H9 (cell line): ENCODE data around the gene ATXN7. TPM values are rescaled to one million over a fixed set of nuclear protein-coding genes. Genes with fewer than 3 reads are reported as not detected.
A peak's percentile ranks its signal among the peaks of the same experiment; 100 is the strongest.

ENCODE experiments used
- DNase-seq: peaks from one replicate; pipeline ENCODE4 v3.0.0-alpha.2; 2017
- H2AFZ ChIP-seq: one replicate; pipeline ENCODE4 v1.6.1; 2013; ENCODE audit warnings: mild to moderate bottlenecking, low read length, control low read depth, moderate library complexity
- H2AK5ac ChIP-seq: 2 replicates; pipeline ENCODE4 v1.6.1; 2013; ENCODE audit warnings: low read length, control low read depth, mixed read lengths; ENCODE audit not compliant: insufficient read length
- H2BK120ac ChIP-seq: one replicate; pipeline ENCODE4 v1.6.1; 2013; ENCODE audit warnings: low read depth, mild to moderate bottlenecking, low read length, control low read depth, inconsistent platforms; ENCODE audit not compliant: poor library complexity, severe bottlenecking
- H2BK12ac ChIP-seq: 2 replicates; pipeline ENCODE4 v1.6.1; 2013; ENCODE audit warnings: low read length, control low read depth, mixed read lengths, low read depth; ENCODE audit not compliant: insufficient read length
- H2BK15ac ChIP-seq: 2 replicates; pipeline ENCODE4 v1.6.1; 2013; ENCODE audit warnings: low read depth, low read length, control low read depth
- H2BK20ac ChIP-seq: one replicate; pipeline ENCODE4 v1.6.1; 2013; ENCODE audit warnings: low read depth, mild to moderate bottlenecking, low read length, control low read depth, inconsistent platforms; ENCODE audit not compliant: poor library complexity, severe bottlenecking
- H2BK5ac ChIP-seq: 2 replicates; pipeline ENCODE4 v1.6.1; 2013; ENCODE audit warnings: low read length, control low read depth, mixed read lengths; ENCODE audit not compliant: insufficient read length
- H3K14ac ChIP-seq: 2 replicates; pipeline ENCODE4 v1.6.1; 2013; ENCODE audit warnings: low read length, control low read depth; ENCODE audit not compliant: insufficient read depth
- H3K18ac ChIP-seq: 2 replicates; pipeline ENCODE4 v1.6.1; 2013; ENCODE audit warnings: low read depth, mild to moderate bottlenecking, mixed read lengths, low read length, control low read depth; ENCODE audit not compliant: insufficient read length
- H3K23ac ChIP-seq: 2 replicates; pipeline ENCODE4 v1.6.1; 2013; ENCODE audit warnings: low read length, control low read depth, mixed read lengths, low read depth; ENCODE audit not compliant: insufficient read length
- H3K23me2 ChIP-seq: 2 replicates; pipeline ENCODE4 v1.6.1; 2013; ENCODE audit warnings: low read depth, mild to moderate bottlenecking, mixed read lengths, low read length, control low read depth; ENCODE audit not compliant: insufficient read length, poor library complexity, severe bottlenecking
- H3K27ac ChIP-seq: 2 replicates; pipeline ENCODE4 v1.5.1; 2013; ENCODE audit warnings: low read length, control low read depth, mixed read lengths, low read depth; ENCODE audit not compliant: insufficient read length
- H3K27me3 ChIP-seq: 2 replicates; pipeline ENCODE4 v1.6.1; 2013; ENCODE audit warnings: low read length, control low read depth, inconsistent platforms; ENCODE audit not compliant: insufficient read depth
- H3K4ac ChIP-seq: 2 replicates; pipeline ENCODE4 v1.6.1; 2013; ENCODE audit warnings: low read depth, mild to moderate bottlenecking, control low read depth, inconsistent platforms, low read length, moderate library complexity
- H3K4me1 ChIP-seq: 2 replicates; pipeline ENCODE4 v1.6.1; 2013; ENCODE audit warnings: low read length, control low read depth, inconsistent platforms; ENCODE audit not compliant: insufficient read depth
- H3K4me2 ChIP-seq: 2 replicates; pipeline ENCODE4 v1.6.1; 2013; ENCODE audit warnings: low read length, control low read depth, mixed read lengths; ENCODE audit not compliant: insufficient read length, insufficient read depth
- H3K56ac ChIP-seq: 2 replicates; pipeline ENCODE4 v1.6.1; 2013; ENCODE audit warnings: low read depth, mild to moderate bottlenecking, mixed read lengths, low read length, control low read depth; ENCODE audit not compliant: insufficient read length
- H3K79me1 ChIP-seq: 2 replicates; pipeline ENCODE4 v1.6.1; 2013; ENCODE audit warnings: low read depth, mild to moderate bottlenecking, moderate library complexity, low read length, control low read depth, inconsistent platforms; ENCODE audit not compliant: insufficient read depth, poor library complexity, severe bottlenecking
- H3K79me2 ChIP-seq: 2 replicates; pipeline ENCODE4 v1.6.1; 2013; ENCODE audit warnings: low read length, control low read depth, inconsistent platforms; ENCODE audit not compliant: insufficient read depth
- H3K9ac ChIP-seq: 2 replicates; pipeline ENCODE4 v1.6.1; 2013; ENCODE audit warnings: low read length, control low read depth, mixed read lengths; ENCODE audit not compliant: insufficient read length; ENCODE audit errors: extremely low read depth
- H3K9me3 ChIP-seq: one replicate; pipeline ENCODE4 v1.6.1; 2013; ENCODE audit warnings: low read depth, low read length, inconsistent platforms; ENCODE audit not compliant: control insufficient read depth
- H3T11ph ChIP-seq: one replicate; pipeline ENCODE4 v1.6.1; 2013; ENCODE audit warnings: mild to moderate bottlenecking, low read length, control low read depth, inconsistent platforms
- H4K20me1 ChIP-seq: one replicate; pipeline ENCODE4 v1.6.1; 2013; ENCODE audit not compliant: control insufficient read depth, insufficient read length, insufficient read depth
- H4K5ac ChIP-seq: 2 replicates; pipeline ENCODE4 v1.6.1; 2013; ENCODE audit warnings: low read depth, mild to moderate bottlenecking, mixed read lengths, low read length, control low read depth; ENCODE audit not compliant: insufficient read length
- H4K8ac ChIP-seq: replicated peaks from 2 replicates; pipeline ENCODE4 v1.6.1; 2013; ENCODE audit warnings: low read length, control low read depth, mixed read lengths, low read depth; ENCODE audit not compliant: insufficient read length
- H4K91ac ChIP-seq: 2 replicates; pipeline ENCODE4 v1.6.1; 2013; ENCODE audit warnings: low read depth, mild to moderate bottlenecking, moderate library complexity, mixed read lengths, low read length, control low read depth; ENCODE audit not compliant: insufficient read length
- H3K27ac Mint-ChIP-seq, 3 experiments: 2 replicates in 2 of 3; 3 replicates in 1 of 3; pipeline ENCODE4 v1.8.0; 2020 to 2021; ENCODE audit warnings: mixed read lengths in 3 of 3, mild to moderate bottlenecking in 1 of 3, moderate library complexity in 1 of 3
- H3K27me3 Mint-ChIP-seq: 2 replicates; pipeline ENCODE4 v1.8.0; 2021; ENCODE audit warnings: low read depth, mild to moderate bottlenecking, moderate library complexity, mixed read lengths
- H3K36me3 Mint-ChIP-seq, 3 experiments: 2 replicates in 2 of 3; 3 replicates in 1 of 3; pipeline ENCODE4 v1.8.0; 2020 to 2021; ENCODE audit warnings: low read depth in 3 of 3, mixed read lengths in 3 of 3; ENCODE audit not compliant: insufficient read depth in 1 of 3
- H3K4me1 Mint-ChIP-seq, 2 experiments: 2 replicates each; pipeline ENCODE4 v1.8.0; 2020; ENCODE audit warnings: mixed read lengths in 2 of 2
- H3K4me3 Mint-ChIP-seq, 2 experiments: 2 replicates in 1 of 2; 3 replicates in 1 of 2; pipeline ENCODE4 v1.8.0; 2020 to 2021; ENCODE audit warnings: mild to moderate bottlenecking in 2 of 2, mixed read lengths in 2 of 2, moderate library complexity in 1 of 2
- H3K9me3 Mint-ChIP-seq, 2 experiments: 2 replicates in 1 of 2; 3 replicates in 1 of 2; pipeline ENCODE4 v1.8.0; 2020; ENCODE audit warnings: mild to moderate bottlenecking in 2 of 2, mixed read lengths in 2 of 2, moderate library complexity in 1 of 2
- CTCF ChIP-seq: fragments of 200-600 bp; sonication (generic); conservative IDR thresholded peaks from 3 replicates; pipeline ENCODE4 v1.8.0; 2021; ENCODE audit warnings: antibody characterized with exemption, mild to moderate bottlenecking
- WGBS: extraction: QIAGEN DNeasy Blood & Tissue Kit; methylation state at CpG from one replicate; pipeline ENCODE4 v1.1.7; 2013; ENCODE audit warnings: missing lambda C conversion rate, low lambda C conversion rate, mixed read lengths; ENCODE audit not compliant: insufficient read length; ENCODE audit errors: extremely low coverage; 5-methylcytosine and 5-hydroxymethylcytosine counted together
- total RNA-seq: library from RNA; stranded (reverse); gene quantifications from 2 replicates; pipeline ENCODE4 v1.2.1, GENCODE V29; 2021

The ATXN7 gene
- total RNA-seq, 1 experiment from 2014 or later: 21.5 TPM

- H3K56ac ChIP-seq: no peak overlapping the region
- no CpG with 5 or more reads among the region's 4 CpGs for WGBS
- Mint-ChIP-seq H3K27me3 (peaks cover 5% of the 10 kb centered on the region), H3K9me3 (no peaks in the 10 kb centered on the region; a peak in 1 of 5 replicates), H3K27ac (peak overlapping the region in 2 of 3 experiments; percentile 13 to 88; a peak in 5 of 7 replicates), H3K36me3 (no peaks in the 10 kb centered on the region), H3K4me3 (peak overlapping the region in 1 of 2 experiments; percentile 0; a peak in 2 of 5 replicates), H3K4me1 (peaks cover 51 to 52% of the 10 kb centered on the region in 2 experiments)
- H3K9ac ChIP-seq: no peak overlapping the region
- no peak overlapping the region for H3K14ac ChIP-seq
- H2BK5ac ChIP-seq: no peak overlapping the region
- H2BK12ac ChIP-seq: no peak overlapping the region
- H2BK20ac ChIP-seq: no peak overlapping the region
- H3K27me3 ChIP-seq: no peaks in the 10 kb centered on the region
- H3K79me2 ChIP-seq: no peaks in the 10 kb centered on the region
- H2AFZ ChIP-seq: no peak overlapping the region
- DNase-seq: peak; percentile 51
- H4K91ac ChIP-seq: no peak overlapping the region
- H2AK5ac ChIP-seq: no peak overlapping the region
- H2BK120ac ChIP-seq: no peak overlapping the region
- no peak overlapping the region for H4K8ac ChIP-seq
- H3K23me2 ChIP-seq: no peaks in the 10 kb centered on the region
- H3K4me1 ChIP-seq: peaks cover 14% of the 10 kb centered on the region; the same call in 1 of the 2 replicates
- no peaks in the 10 kb centered on the region for H3K79me1 ChIP-seq
- no peak overlapping the region for H3K23ac ChIP-seq
- H4K5ac ChIP-seq: no peak overlapping the region
- H3T11ph ChIP-seq: no peak overlapping the region
- no peak overlapping the region for H3K27ac ChIP-seq
- H3K4me2 ChIP-seq: no peak overlapping the region
- H4K20me1 ChIP-seq: no peaks in the 10 kb centered on the region
- H3K4ac ChIP-seq: no peak overlapping the region
- H2BK15ac ChIP-seq: no peak overlapping the region
- H3K9me3 ChIP-seq: no peaks in the 10 kb centered on the region
- TF ChIP-seq CTCF: no peak
- H3K18ac ChIP-seq: no peak overlapping the region
These were observed 186.2 kb downstream of the ATXN7 start for GRCh38 chr3:64049832-64050231.

Other genes with a start within 250 kb of the ATXN7 start
- not detected in 2 replicates for gene SNTN, start 211.2 kb upstream of the ATXN7 start, total RNA-seq
- not detected in 2 replicates for gene C3orf49, start 44.6 kb upstream of the ATXN7 start, total RNA-seq
- gene THOC7, start 62 bp upstream of the ATXN7 start, total RNA-seq: 63.3 and 71.4 TPM in 2 replicates
- not detected in 2 replicates for gene SCAANT1, start 48.5 kb downstream of the ATXN7 start, total RNA-seq
- 112 and 113 TPM in 2 replicates for gene PSMD6, start 159.6 kb downstream of the ATXN7 start, total RNA-seq